CD4-positive, CD25-positive, alpha-beta regulatory T cell (primary cell): Measurements from ENCODE around the gene EZR. TPM values are rescaled to one million over a fixed set of nuclear protein-coding genes. Genes with fewer than 3 reads are reported as not detected.

Source experiments
- ATAC-seq, 2 donors: fragments of 150-1000 bp; cut with Tn5 transposase; one replicate each; pipeline ENCODE4 v1.10.0; 2021; ENCODE audit warnings: low read depth in 2 of 2, moderate number of reproducible peaks in 2 of 2, moderate library complexity in 1 of 2
- DNase-seq, 3 donors: peaks; one replicate each; pipeline versions ENCODE4 v3.0.0 to v3.0.0-alpha.2; 2012 to 2022; ENCODE audit warnings: mixed read lengths in 1 of 3
- H3K27ac ChIP-seq: one replicate; pipeline ENCODE4 v1.7.0; 2013; ENCODE audit warnings: mild to moderate bottlenecking, low read length; ENCODE audit not compliant: insufficient read depth, poor library complexity, severe bottlenecking
- H3K27me3 ChIP-seq: one replicate; pipeline ENCODE4 v1.7.0; 2013; ENCODE audit warnings: low read length; ENCODE audit not compliant: control insufficient read depth, insufficient read depth
- H3K36me3 ChIP-seq: one replicate; pipeline ENCODE4 v1.7.0; 2013; ENCODE audit warnings: mild to moderate bottlenecking, low read length, moderate library complexity; ENCODE audit not compliant: control insufficient read depth, insufficient read depth
- H3K4me1 ChIP-seq: 2 replicates; pipeline ENCODE4 v1.7.0; 2013; ENCODE audit warnings: mild to moderate bottlenecking, low read length; ENCODE audit not compliant: insufficient read depth, control insufficient read depth, poor library complexity, severe bottlenecking
- H3K4me3 ChIP-seq: one replicate; pipeline ENCODE4 v1.7.0; 2013; ENCODE audit warnings: low read depth, mild to moderate bottlenecking, low read length, moderate library complexity
- H3K9me3 ChIP-seq, 2 experiments: 1 replicate in 1 of 2; 2 replicates in 1 of 2; pipeline ENCODE4 v1.7.0; 2013; ENCODE audit warnings: low read length in 2 of 2, mild to moderate bottlenecking in 1 of 2, moderate library complexity in 1 of 2; ENCODE audit not compliant: control insufficient read depth in 2 of 2
- H3K27ac Mint-ChIP-seq, 3 donors: one replicate each; pipeline ENCODE4 v1.8.0; 2020 to 2022; ENCODE audit warnings: mild to moderate bottlenecking in 3 of 3, mixed read lengths in 3 of 3, moderate library complexity in 2 of 3
- H3K27me3 Mint-ChIP-seq: one replicate; pipeline ENCODE4 v1.8.0; 2022; ENCODE audit warnings: mild to moderate bottlenecking, mixed read lengths
- H3K36me3 Mint-ChIP-seq: one replicate; pipeline ENCODE4 v1.8.0; 2020; ENCODE audit warnings: mixed read lengths
- H3K4me1 Mint-ChIP-seq, 4 donors: one replicate each; pipeline ENCODE4 v1.8.0; 2020 to 2022; ENCODE audit warnings: mixed read lengths in 4 of 4, mild to moderate bottlenecking in 1 of 4
- H3K4me3 Mint-ChIP-seq, 4 donors: one replicate each; pipeline ENCODE4 v1.8.0; 2020 to 2022; ENCODE audit warnings: mild to moderate bottlenecking in 4 of 4, mixed read lengths in 4 of 4, moderate library complexity in 3 of 4
- H3K9me3 Mint-ChIP-seq, 7 donors: one replicate each; pipeline ENCODE4 v1.8.0; 2020 to 2022; ENCODE audit warnings: mixed read lengths in 7 of 7, mild to moderate bottlenecking in 3 of 7, moderate library complexity in 2 of 7
- polyA plus RNA-seq, 4 donors: library from polyadenylated mRNA; unstranded; fragments of 300-500 nt; fragmentation: Illumina TruSeq; gene quantifications; one replicate each; pipeline ENCODE4 v1.2.3, GENCODE V29; 2021
- total RNA-seq: library from RNA; stranded (reverse); gene quantifications from one replicate; pipeline ENCODE4 v1.2.3, GENCODE V29; 2022

Gene EZR
- total and polyA plus RNA-seq, 5 donors from 2014 or later = 310 to 559 (median 396) TPM

GRCh38 chr6:158737082-158737709 is 82.0 kb downstream of the EZR start:
- peaks cover 0 to 6% (median under 1%) of the 10 kb centered on the region in 4 donors for H3K4me1 Mint-ChIP-seq
- Histone ChIP-seq H3K4me3 (no peak overlapping the region), H3K27ac (no peak overlapping the region), H3K4me1 (no peaks in the 10 kb centered on the region), H3K27me3 (no peaks in the 10 kb centered on the region), H3K36me3 (peaks cover 56% of the 10 kb centered on the region), H3K9me3 (peaks cover 14 to 15% of the 10 kb centered on the region in 2 experiments)
- no peak for DNase-seq
- no peak for ATAC-seq
- no peaks in the 10 kb centered on the region for H3K27me3 Mint-ChIP-seq
- peaks cover 0 to 18% (median 3%) of the 10 kb centered on the region in 7 donors for H3K9me3 Mint-ChIP-seq
- H3K4me3 Mint-ChIP-seq = no peak overlapping the region
- no peak overlapping the region for H3K27ac Mint-ChIP-seq
- H3K36me3 Mint-ChIP-seq = peaks cover 51% of the 10 kb centered on the region

GRCh38 chr6:158735009-158735408 is 84.2 kb downstream of the EZR start:
- Mint-ChIP-seq H3K4me3 (no peak overlapping the region), H3K27ac (peak overlapping the region in 1 of 3 donors; percentile 27), H3K9me3 (peaks cover 0 to 18% (median 4%) of the 10 kb centered on the region in 7 donors), H3K4me1 (peaks cover 0 to 6% (median under 1%) of the 10 kb centered on the region in 4 donors), H3K36me3 (peaks cover 50% of the 10 kb centered on the region), H3K27me3 (no peaks in the 10 kb centered on the region)
- H3K4me3 ChIP-seq = no peak overlapping the region
- H3K27ac ChIP-seq = no peak overlapping the region
- no peaks in the 10 kb centered on the region for H3K4me1 ChIP-seq
- H3K36me3 ChIP-seq = peaks cover 56% of the 10 kb centered on the region
- no peak for DNase-seq
- H3K27me3 ChIP-seq = no peaks in the 10 kb centered on the region
- ATAC-seq = no peak
- peaks cover 14 to 15% of the 10 kb centered on the region in 2 experiments for H3K9me3 ChIP-seq

DNA sequence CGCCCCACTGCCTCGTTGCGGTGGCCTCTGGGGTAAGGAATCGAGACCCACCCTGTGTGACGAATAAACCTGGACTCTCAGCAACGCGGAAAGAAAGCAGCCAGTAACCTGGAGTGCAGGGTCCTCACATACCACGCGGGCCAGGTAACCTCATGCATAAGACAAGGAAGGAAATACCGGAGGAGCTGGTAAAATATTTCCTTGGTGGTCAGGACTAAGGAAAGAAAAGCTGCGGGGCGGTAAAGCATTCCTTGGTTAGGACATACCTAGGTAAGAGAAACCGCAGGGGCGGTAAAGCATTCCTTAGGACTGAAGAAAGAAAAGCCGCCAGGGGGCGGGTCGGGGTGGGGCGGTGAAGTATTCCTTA is 88.6 kb downstream of the EZR start:
- Mint-ChIP-seq H3K27me3 (no peaks in the 10 kb centered on the region), H3K9me3 (peaks cover 0 to 8% (median 0%) of the 10 kb centered on the region in 7 donors), H3K36me3 (peaks cover 53% of the 10 kb centered on the region), H3K27ac (no peak overlapping the region), H3K4me3 (no peak overlapping the region), H3K4me1 (peaks cover 0 to 2% (median 0%) of the 10 kb centered on the region in 4 donors)
- Histone ChIP-seq H3K4me1 (no peaks in the 10 kb centered on the region), H3K4me3 (no peak overlapping the region), H3K36me3 (peaks cover 56% of the 10 kb centered on the region), H3K27ac (no peak overlapping the region), H3K9me3 (peaks cover 3 to 7% of the 10 kb centered on the region in 2 experiments), H3K27me3 (no peaks in the 10 kb centered on the region)
- DNase-seq (no peak), ATAC-seq (no peak)

- Histone ChIP-seq H3K27ac (no peak overlapping the region), H3K9me3 (peaks cover 3 to 7% of the 10 kb centered on the region in 2 experiments), H3K27me3 (no peaks in the 10 kb centered on the region), H3K36me3 (peaks cover 60% of the 10 kb centered on the region), H3K4me1 (no peaks in the 10 kb centered on the region), H3K4me3 (no peak overlapping the region)
- no peaks in the 10 kb centered on the region for H3K4me1 Mint-ChIP-seq
- H3K4me3 Mint-ChIP-seq = no peak overlapping the region
- peaks cover 0 to 8% (median 0%) of the 10 kb centered on the region in 7 donors for H3K9me3 Mint-ChIP-seq
- no peak overlapping the region for H3K27ac Mint-ChIP-seq
- no peak for DNase-seq
- ATAC-seq = no peak
- H3K36me3 Mint-ChIP-seq = peaks cover 54% of the 10 kb centered on the region
- no peaks in the 10 kb centered on the region for H3K27me3 Mint-ChIP-seq
Measured at GRCh38 chr6:158729906-158730540, 89.1 kb downstream of the EZR start.

- Histone ChIP-seq H3K27ac (no peak overlapping the region), H3K27me3 (no peaks in the 10 kb centered on the region), H3K9me3 (no peaks in the 10 kb centered on the region), H3K4me3 (no peak overlapping the region), H3K4me1 (peaks cover 8% of the 10 kb centered on the region), H3K36me3 (peaks cover 45% of the 10 kb centered on the region)
- Mint-ChIP-seq H3K4me1 (peaks cover under 1 to 9% (median 4%) of the 10 kb centered on the region in 4 donors), H3K9me3 (peaks cover 0 to 2% (median 0%) of the 10 kb centered on the region in 7 donors), H3K27me3 (no peaks in the 10 kb centered on the region), H3K36me3 (peaks cover 38% of the 10 kb centered on the region), H3K4me3 (no peak overlapping the region), H3K27ac (peak overlapping the region in 1 of 3 donors; percentile 29)
- ATAC-seq (no peak), DNase-seq (no peak)
Measured at GRCh38 chr6:158725704-158726103, 93.5 kb downstream of the EZR start.

DNA sequence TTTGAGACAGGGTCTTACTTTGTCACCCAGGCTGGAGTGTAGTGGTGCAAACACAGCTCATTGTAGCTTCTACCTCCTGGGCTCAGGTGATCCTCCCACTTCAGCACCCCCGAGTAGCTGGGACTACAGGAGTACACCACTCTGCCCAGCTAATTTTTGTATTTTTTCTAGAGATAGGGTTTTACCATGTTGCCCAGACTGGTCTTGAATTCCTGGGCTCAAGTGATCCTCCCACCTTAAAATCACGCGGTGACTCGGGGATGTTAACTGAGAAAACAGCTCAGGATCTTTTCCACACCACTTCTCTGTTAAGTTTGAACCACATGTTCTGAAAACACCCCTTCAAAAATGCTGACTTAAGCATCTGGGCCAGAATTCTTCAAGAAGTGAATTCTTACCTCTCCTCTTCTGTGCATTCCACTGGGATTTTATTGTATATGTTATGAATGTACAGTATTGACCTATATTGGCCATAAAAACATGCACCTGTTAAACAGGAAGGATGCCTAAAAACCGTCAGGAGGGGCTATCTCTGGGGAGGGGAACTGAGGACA is 96.9 kb downstream of the EZR start:
- H3K9me3 Mint-ChIP-seq = peaks cover 0 to 2% (median 0%) of the 10 kb centered on the region in 7 donors
- ATAC-seq = no peak
- H3K36me3 Mint-ChIP-seq = peaks cover 29% of the 10 kb centered on the region
- H3K4me3 ChIP-seq = no peak overlapping the region
- no peak for DNase-seq
- H3K4me1 ChIP-seq = peaks cover 33% of the 10 kb centered on the region
- H3K27me3 ChIP-seq = no peaks in the 10 kb centered on the region
- no peaks in the 10 kb centered on the region for H3K9me3 ChIP-seq
- H3K4me1 Mint-ChIP-seq = peaks cover 6 to 36% (median 20%) of the 10 kb centered on the region in 4 donors
- H3K36me3 ChIP-seq = peaks cover 29% of the 10 kb centered on the region
- peak overlapping the region in 1 of 3 donors; percentile 64 for H3K27ac Mint-ChIP-seq
- no peak overlapping the region for H3K27ac ChIP-seq
- no peaks in the 10 kb centered on the region for H3K27me3 Mint-ChIP-seq
- H3K4me3 Mint-ChIP-seq = peak overlapping the region in 1 of 4 donors; percentile 48

DNA sequence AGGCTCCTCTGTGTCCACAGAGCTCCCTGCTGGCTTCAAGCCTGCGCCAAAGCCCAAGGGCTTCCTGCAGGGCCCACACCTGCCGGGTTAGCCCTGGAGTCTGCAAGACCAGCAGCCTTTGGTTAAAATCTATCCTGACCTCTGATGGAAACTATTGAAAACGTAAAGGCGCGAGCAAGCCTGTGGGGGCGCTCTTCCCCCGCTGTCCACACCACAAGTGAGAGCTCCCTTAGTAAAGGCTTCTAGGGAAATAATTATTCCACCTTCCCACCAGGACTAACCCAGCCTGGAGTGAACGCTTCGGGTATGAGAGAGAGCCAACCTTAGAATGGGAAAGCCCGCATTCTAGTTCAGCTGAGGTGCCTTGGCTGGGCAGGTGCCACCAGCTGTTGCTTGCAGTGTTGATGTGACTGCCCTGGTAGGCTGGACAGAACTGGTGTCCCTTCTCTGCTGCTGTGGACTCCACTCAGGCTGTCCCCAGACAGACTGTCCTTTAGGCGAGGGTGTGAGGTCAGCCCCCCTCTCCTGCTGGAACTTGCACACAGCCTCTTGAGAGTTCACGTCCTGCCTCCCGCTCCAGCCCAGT is 100.6 kb downstream of the EZR start:
- ATAC-seq = no peak
- DNase-seq = no peak
- no peaks in the 10 kb centered on the region for H3K27me3 Mint-ChIP-seq
- H3K27ac ChIP-seq = no peak overlapping the region
- peaks cover 6 to 46% (median 27%) of the 10 kb centered on the region in 4 donors for H3K4me1 Mint-ChIP-seq
- no peaks in the 10 kb centered on the region for H3K9me3 ChIP-seq
- H3K4me3 ChIP-seq = no peak overlapping the region
- H3K36me3 ChIP-seq = peaks cover 22% of the 10 kb centered on the region
- peaks cover 44% of the 10 kb centered on the region for H3K4me1 ChIP-seq
- no peaks in the 10 kb centered on the region for H3K9me3 Mint-ChIP-seq
- H3K4me3 Mint-ChIP-seq = no peak overlapping the region
- peaks cover 34% of the 10 kb centered on the region for H3K36me3 Mint-ChIP-seq
- peak overlapping the region in 2 of 3 donors; percentile 13 to 92 for H3K27ac Mint-ChIP-seq
- no peaks in the 10 kb centered on the region for H3K27me3 ChIP-seq
